GM15510 (cell line): Measurements from ENCODE around the gene TEDC1.

Experiments used
- POLR2A ChIP-seq: IDR thresholded peaks from 3 replicates; pipeline ENCODE4 v1.6.1; 2011; ENCODE audit warnings: borderline replicate concordance; ENCODE audit not compliant: insufficient read length; ENCODE audit errors: extremely low read depth

TEDC1 gene

GRCh38 chr14:105537580-105538474 is 46.8 kb downstream of the TEDC1 start:
- no peak for TF ChIP-seq POLR2A

- no peak for TF ChIP-seq POLR2A
Measured at GRCh38 chr14:105538481-105539049, 47.5 kb downstream of the TEDC1 start.

GRCh38 chr14:105540811-105541210 is 49.8 kb downstream of the TEDC1 start:
- no peak for TF ChIP-seq POLR2A

GRCh38 chr14:105541218-105541875 is 50.3 kb downstream of the TEDC1 start:
- no peak for TF ChIP-seq POLR2A

- no peak for TF ChIP-seq POLR2A
Measured at GRCh38 chr14:105547741-105548169, 56.7 kb downstream of the TEDC1 start.
